ENCODE data around the gene HRNR. TPM values are rescaled to one million over a fixed set of nuclear protein-coding genes. Genes with fewer than 3 reads are reported as not detected.

Gene HRNR
- total RNA-seq, 1 experiment from 2014 or later, result not detected

- H3K9me2 ChIP-seq (replicated peaks; ENCODE audit: insufficient read depth, low read length), result no peaks in the 10 kb centered on the region
Observed at GRCh38 chr1:152185544-152186391, 38.2 kb downstream of the HRNR start.

DNA sequence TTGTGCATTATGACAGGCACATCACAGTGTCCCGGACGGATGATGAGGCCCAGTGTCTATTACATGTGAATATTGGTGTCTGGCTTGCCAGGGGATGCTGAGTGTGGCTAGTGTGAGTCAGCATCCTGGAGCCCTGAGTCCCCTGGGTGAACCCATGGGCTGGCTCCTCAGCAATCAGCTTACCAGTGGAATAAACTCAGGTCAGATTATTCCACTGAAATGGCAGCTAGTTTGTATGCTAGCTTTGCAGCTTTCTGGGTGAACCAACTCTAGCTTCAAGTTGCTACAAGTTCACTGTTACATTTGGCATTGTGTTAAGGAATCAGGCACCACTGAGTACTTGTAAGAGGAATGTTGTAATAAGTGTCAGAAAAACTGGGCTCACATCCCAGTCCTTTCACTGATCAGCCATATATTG, 41.0 kb downstream of the HRNR start:
- Histone ChIP-seq H3K27me3 (ENCODE audit: low read length) (no peaks in the 10 kb centered on the region), H2AFZ (ENCODE audit: low read length) (no peak overlapping the region), H3K9me3 (ENCODE audit: low read length) (no peaks in the 10 kb centered on the region), H4K20me1 (ENCODE audit: insufficient read depth, low read depth, low read length) (no peaks in the 10 kb centered on the region), H3K4me2 (ENCODE audit: low read depth, low read length, poor library complexity, severe bottlenecking) (no peak overlapping the region), H3K4me3 (ENCODE audit: low read length) (no peak overlapping the region), H3K9ac (ENCODE audit: low read length) (no peak overlapping the region), H3K79me2 (ENCODE audit: low read length) (no peaks in the 10 kb centered on the region), H3K36me3 (ENCODE audit: insufficient read depth, low read length) (no peaks in the 10 kb centered on the region), H3K9me2 (replicated peaks; ENCODE audit: insufficient read depth, low read length) (no peaks in the 10 kb centered on the region), H3K27ac (ENCODE audit: low read length) (no peak overlapping the region), H3K4me1 (ENCODE audit: low read length) (peaks cover 8% of the 10 kb centered on the region)
- DNase-seq, result no peak

More at GRCh38 chr1:152185544-152186391, 38.2 kb downstream of the HRNR start:
- no peak overlapping the region for H3K9ac ChIP-seq (ENCODE audit: low read length)
- H4K20me1 ChIP-seq (ENCODE audit: insufficient read depth, low read depth, low read length), result no peaks in the 10 kb centered on the region
- H3K27me3 ChIP-seq (ENCODE audit: low read length), result no peaks in the 10 kb centered on the region
- H3K27ac ChIP-seq (ENCODE audit: low read length), result no peak overlapping the region
- H3K4me1 ChIP-seq (ENCODE audit: low read length), result peaks cover 24% of the 10 kb centered on the region
- DNase-seq, result peak; percentile 72
- H3K4me2 ChIP-seq (ENCODE audit: low read depth, low read length, poor library complexity, severe bottlenecking), result no peak overlapping the region
- H3K79me2 ChIP-seq (ENCODE audit: low read length), result no peaks in the 10 kb centered on the region
- no peaks in the 10 kb centered on the region for H3K9me3 ChIP-seq (ENCODE audit: low read length)
- no peaks in the 10 kb centered on the region for H3K36me3 ChIP-seq (ENCODE audit: insufficient read depth, low read length)
- H3K4me3 ChIP-seq (ENCODE audit: low read length), result no peak overlapping the region
- H2AFZ ChIP-seq (ENCODE audit: low read length), result no peak overlapping the region

DNA sequence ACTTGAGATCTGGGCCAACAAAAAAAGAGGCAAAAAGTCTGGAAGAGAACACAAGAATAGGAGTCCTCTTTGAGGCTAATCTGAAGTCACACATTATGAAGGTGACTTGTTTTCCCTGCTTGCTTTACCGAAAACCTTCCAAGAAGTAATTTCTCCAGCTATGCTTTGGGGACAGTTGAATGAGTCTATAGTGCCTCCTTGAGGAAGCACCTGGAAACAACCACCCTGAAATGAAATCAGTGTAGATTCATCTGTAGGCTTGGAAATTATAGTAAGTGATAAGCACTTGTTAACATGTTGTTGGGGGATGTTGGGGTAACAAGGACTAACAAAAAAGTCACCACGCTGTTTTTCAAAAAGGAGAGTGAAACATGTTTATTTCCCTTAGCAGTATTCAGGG, 41.6 kb downstream of the HRNR start:
- Histone ChIP-seq H3K36me3 (ENCODE audit: insufficient read depth, low read length) (no peaks in the 10 kb centered on the region), H3K9ac (ENCODE audit: low read length) (no peak overlapping the region), H3K27ac (ENCODE audit: low read length) (no peak overlapping the region), H3K4me2 (ENCODE audit: low read depth, low read length, poor library complexity, severe bottlenecking) (no peak overlapping the region), H3K9me2 (replicated peaks; ENCODE audit: insufficient read depth, low read length) (no peaks in the 10 kb centered on the region), H3K27me3 (ENCODE audit: low read length) (no peaks in the 10 kb centered on the region), H3K4me3 (ENCODE audit: low read length) (no peak overlapping the region), H3K79me2 (ENCODE audit: low read length) (no peaks in the 10 kb centered on the region), H3K4me1 (ENCODE audit: low read length) (peaks cover 4% of the 10 kb centered on the region), H4K20me1 (ENCODE audit: insufficient read depth, low read depth, low read length) (no peaks in the 10 kb centered on the region), H3K9me3 (ENCODE audit: low read length) (no peaks in the 10 kb centered on the region), H2AFZ (ENCODE audit: low read length) (no peak overlapping the region)
- peak; percentile 62 for DNase-seq

DNA sequence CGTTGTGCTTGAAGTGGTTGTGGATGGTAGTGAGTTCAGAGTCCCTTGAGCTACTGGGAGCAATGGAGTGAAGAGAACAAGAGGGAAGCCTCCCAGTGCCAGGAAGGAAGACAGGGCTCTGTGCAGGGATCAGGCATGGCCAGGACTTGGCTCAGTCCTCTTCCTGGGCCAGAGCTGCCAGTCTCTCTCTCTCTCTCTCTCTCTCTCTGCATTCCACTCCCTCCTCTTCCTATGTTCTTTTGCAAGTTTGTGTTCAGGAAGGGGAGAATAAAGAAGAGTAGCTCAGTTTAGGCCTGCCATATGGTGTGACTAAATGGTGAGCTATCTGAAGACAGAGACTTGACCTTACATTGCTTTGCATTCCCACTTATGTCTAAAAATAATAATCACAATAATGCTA, 44.4 kb downstream of the HRNR start:
- no peak for DNase-seq
- Histone ChIP-seq H3K9me2 (replicated peaks; ENCODE audit: insufficient read depth, low read length) (no peaks in the 10 kb centered on the region), H3K4me1 (ENCODE audit: low read length) (peaks cover 4% of the 10 kb centered on the region; the same call in 1 of the 2 replicates), H3K36me3 (ENCODE audit: insufficient read depth, low read length) (no peaks in the 10 kb centered on the region), H3K9me3 (ENCODE audit: low read length) (no peaks in the 10 kb centered on the region), H3K9ac (ENCODE audit: low read length) (no peak overlapping the region), H2AFZ (ENCODE audit: low read length) (no peak overlapping the region), H3K4me3 (ENCODE audit: low read length) (no peak overlapping the region), H3K4me2 (ENCODE audit: low read depth, low read length, poor library complexity, severe bottlenecking) (no peak overlapping the region), H3K27me3 (ENCODE audit: low read length) (no peaks in the 10 kb centered on the region), H4K20me1 (ENCODE audit: insufficient read depth, low read depth, low read length) (no peaks in the 10 kb centered on the region), H3K79me2 (ENCODE audit: low read length) (no peaks in the 10 kb centered on the region), H3K27ac (ENCODE audit: low read length) (no peak overlapping the region)

DNA sequence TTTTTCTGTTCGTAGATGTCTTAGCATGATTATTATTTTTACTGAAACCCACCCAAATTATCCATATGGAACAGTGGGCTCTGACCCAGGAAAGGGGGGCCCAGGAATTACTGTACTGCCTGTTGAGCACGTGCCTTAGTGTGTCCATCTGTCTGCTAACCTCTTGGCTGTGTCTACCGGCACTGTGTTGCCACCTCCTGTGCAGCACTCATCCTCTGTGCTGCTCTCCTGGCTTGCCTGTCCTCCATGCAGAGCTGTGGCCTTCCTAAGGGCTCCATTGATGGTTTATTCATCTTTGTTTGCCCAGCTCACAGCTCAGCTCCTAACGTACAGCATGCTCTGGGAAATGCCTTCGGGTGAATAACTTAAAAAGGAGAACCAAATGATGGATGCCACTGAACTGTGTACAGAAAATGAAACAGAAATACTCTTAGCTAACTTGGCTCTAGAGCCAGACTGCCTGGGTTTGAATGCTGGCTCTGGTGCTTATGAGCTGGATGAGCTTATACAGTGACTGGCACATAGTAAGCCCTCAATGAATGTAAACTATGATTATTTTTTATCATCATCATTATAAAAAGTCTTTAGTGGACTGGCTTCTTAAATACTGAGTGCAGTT, 53.6 kb downstream of the HRNR start:
- Histone ChIP-seq H3K27ac (ENCODE audit: low read length) (no peak overlapping the region), H3K4me2 (ENCODE audit: low read depth, low read length, poor library complexity, severe bottlenecking) (no peak overlapping the region), H3K4me1 (ENCODE audit: low read length) (peaks cover 5% of the 10 kb centered on the region), H3K79me2 (ENCODE audit: low read length) (no peaks in the 10 kb centered on the region), H3K9ac (ENCODE audit: low read length) (no peak overlapping the region), H2AFZ (ENCODE audit: low read length) (no peak overlapping the region), H3K9me3 (ENCODE audit: low read length) (no peaks in the 10 kb centered on the region), H3K27me3 (ENCODE audit: low read length) (no peaks in the 10 kb centered on the region), H3K9me2 (replicated peaks; ENCODE audit: insufficient read depth, low read length) (no peaks in the 10 kb centered on the region), H3K4me3 (ENCODE audit: low read length) (no peak overlapping the region), H4K20me1 (ENCODE audit: insufficient read depth, low read depth, low read length) (no peaks in the 10 kb centered on the region), H3K36me3 (ENCODE audit: insufficient read depth, low read length) (no peaks in the 10 kb centered on the region)
- DNase-seq, result no peak

- Histone ChIP-seq H3K36me3 (ENCODE audit: insufficient read depth, low read length) (no peaks in the 10 kb centered on the region), H2AFZ (ENCODE audit: low read length) (no peak overlapping the region), H3K27me3 (ENCODE audit: low read length) (no peaks in the 10 kb centered on the region), H3K9me3 (ENCODE audit: low read length) (no peaks in the 10 kb centered on the region), H3K9me2 (replicated peaks; ENCODE audit: insufficient read depth, low read length) (no peaks in the 10 kb centered on the region), H3K27ac (ENCODE audit: low read length) (no peak overlapping the region), H4K20me1 (ENCODE audit: insufficient read depth, low read depth, low read length) (no peaks in the 10 kb centered on the region), H3K4me1 (ENCODE audit: low read length) (peaks cover 5% of the 10 kb centered on the region), H3K79me2 (ENCODE audit: low read length) (no peaks in the 10 kb centered on the region), H3K4me2 (ENCODE audit: low read depth, low read length, poor library complexity, severe bottlenecking) (no peak overlapping the region), H3K9ac (ENCODE audit: low read length) (no peak overlapping the region), H3K4me3 (ENCODE audit: low read length) (no peak overlapping the region)
- DNase-seq, result no peak
Observed at GRCh38 chr1:152169366-152170025, 54.5 kb downstream of the HRNR start.

DNA sequence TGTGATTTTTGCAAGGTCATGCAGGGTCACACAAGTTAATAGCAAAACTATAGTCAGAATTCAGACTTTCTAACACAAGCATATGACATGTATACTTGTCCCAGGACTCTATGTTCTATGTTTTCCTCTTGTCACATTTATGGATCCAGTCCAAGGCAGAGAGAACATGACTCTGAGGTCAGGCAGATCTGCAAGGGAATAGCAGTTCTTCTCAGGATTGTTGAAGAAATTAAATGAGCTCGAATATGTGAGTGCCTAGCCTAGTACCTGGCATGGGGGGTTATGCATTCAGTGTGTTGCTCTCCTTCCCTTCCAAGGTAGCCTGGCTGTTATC, 55.5 kb downstream of the HRNR start:
- H3K9me3 ChIP-seq (ENCODE audit: low read length), result no peaks in the 10 kb centered on the region
- no peak for DNase-seq
- no peaks in the 10 kb centered on the region for H3K27me3 ChIP-seq (ENCODE audit: low read length)
- no peak overlapping the region for H2AFZ ChIP-seq (ENCODE audit: low read length)
- H3K36me3 ChIP-seq (ENCODE audit: insufficient read depth, low read length), result no peaks in the 10 kb centered on the region
- H3K4me1 ChIP-seq (ENCODE audit: low read length), result peaks cover 5% of the 10 kb centered on the region
- no peak overlapping the region for H3K9ac ChIP-seq (ENCODE audit: low read length)
- no peaks in the 10 kb centered on the region for H3K9me2 ChIP-seq (replicated peaks; ENCODE audit: insufficient read depth, low read length)
- no peak overlapping the region for H3K27ac ChIP-seq (ENCODE audit: low read length)
- H3K79me2 ChIP-seq (ENCODE audit: low read length), result no peaks in the 10 kb centered on the region
- H4K20me1 ChIP-seq (ENCODE audit: insufficient read depth, low read depth, low read length), result no peaks in the 10 kb centered on the region
- no peak overlapping the region for H3K4me3 ChIP-seq (ENCODE audit: low read length)
- H3K4me2 ChIP-seq (ENCODE audit: low read depth, low read length, poor library complexity, severe bottlenecking), result no peak overlapping the region

DNA sequence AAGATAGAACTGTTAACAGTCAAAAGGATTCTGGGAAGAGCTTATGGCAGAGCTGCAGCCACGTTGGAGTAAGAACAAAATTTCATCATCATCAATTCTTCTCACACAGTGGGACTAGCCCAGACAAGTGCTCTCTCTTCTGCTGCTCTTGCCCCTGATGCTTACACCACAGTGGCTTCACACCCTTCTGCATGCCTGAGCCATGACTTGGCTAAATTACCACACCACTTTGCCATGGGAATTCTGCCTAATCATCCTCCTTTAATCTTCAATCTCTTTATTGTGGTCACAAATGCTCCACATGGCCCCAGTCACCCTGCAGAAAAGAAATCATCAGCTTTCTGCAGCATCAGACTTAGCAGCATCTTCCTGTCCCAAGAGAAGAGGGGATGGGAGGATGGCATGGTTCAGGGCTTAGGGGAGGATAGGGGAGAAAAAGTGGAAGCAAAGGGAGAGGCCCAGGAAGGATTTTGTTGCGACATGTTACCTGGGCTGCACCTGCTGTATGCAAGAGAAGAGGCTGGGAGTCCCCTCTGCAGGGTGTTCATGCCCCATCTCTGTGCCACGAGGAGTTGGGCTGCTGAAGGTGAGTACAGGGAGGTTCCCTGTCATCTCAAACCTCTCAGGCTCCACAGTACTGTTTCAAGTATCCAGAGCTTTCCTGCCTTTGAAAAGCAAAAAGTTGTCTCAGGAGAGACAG, 56.0 kb downstream of the HRNR start:
- H3K27me3 ChIP-seq (ENCODE audit: low read length), result no peaks in the 10 kb centered on the region
- no peak overlapping the region for H3K4me3 ChIP-seq (ENCODE audit: low read length)
- H2AFZ ChIP-seq (ENCODE audit: low read length), result no peak overlapping the region
- H3K36me3 ChIP-seq (ENCODE audit: insufficient read depth, low read length), result no peaks in the 10 kb centered on the region
- H3K9me3 ChIP-seq (ENCODE audit: low read length), result no peaks in the 10 kb centered on the region
- no peaks in the 10 kb centered on the region for H4K20me1 ChIP-seq (ENCODE audit: insufficient read depth, low read depth, low read length)
- peaks cover 5% of the 10 kb centered on the region for H3K4me1 ChIP-seq (ENCODE audit: low read length)
- H3K9me2 ChIP-seq (replicated peaks; ENCODE audit: insufficient read depth, low read length), result no peaks in the 10 kb centered on the region
- H3K4me2 ChIP-seq (ENCODE audit: low read depth, low read length, poor library complexity, severe bottlenecking), result no peak overlapping the region
- no peak overlapping the region for H3K9ac ChIP-seq (ENCODE audit: low read length)
- no peak overlapping the region for H3K27ac ChIP-seq (ENCODE audit: low read length)
- DNase-seq, result no peak
- H3K79me2 ChIP-seq (ENCODE audit: low read length), result no peaks in the 10 kb centered on the region
